Pancreas (tissue), 10 donors: Measurements from ENCODE around the gene HINFP. TPM values are rescaled to one million over a fixed set of nuclear protein-coding genes. Genes with fewer than 3 reads are reported as not detected.

ENCODE experiments used
- ATAC-seq, 4 donors: fragments of 200-7000 bp; cut with Tn5 transposase; one replicate each; pipeline versions ENCODE4 v1.8.0 to v1.9.1; 2020; ENCODE audit warnings: mild to moderate bottlenecking in 4 of 4, moderate library complexity in 4 of 4
- DNase-seq, 6 donors: peaks; one replicate each; pipeline ENCODE4 v3.0.0-alpha.2; 2020
- FAIRE-seq: peaks from 2 replicates; lab custom pipeline; 2012; peaks lifted over from hg19 to GRCh38; lab: Jason Lieb, UNC
- H3K27ac ChIP-seq, 4 donors: fragments of 200-600 bp; sonication (generic); 1 replicate in 3 of 4; 2 replicates in 1 of 4; pipeline versions ENCODE4 v1.5.0 to v1.8.0; 2020
- H3K27me3 ChIP-seq, 4 donors: fragments of 200-600 bp; one replicate each; pipeline ENCODE4 v1.8.0; 2021
- H3K36me3 ChIP-seq, 3 donors: fragments of 200-600 bp; sonication (generic) in 1 of 3; one replicate each; pipeline versions ENCODE4 v1.5.0 to v1.8.0; 2020 to 2021
- H3K4me1 ChIP-seq, 3 donors: fragments of 200-600 bp; one replicate each; pipeline ENCODE4 v1.8.0; 2021
- H3K4me3 ChIP-seq, 4 donors: fragments of 200-600 bp; sonication (generic) in 2 of 4; one replicate each; pipeline versions ENCODE4 v1.5.0 to v1.8.0; 2020 to 2021
- H3K9me3 ChIP-seq, 4 donors: fragments of 200-600 bp; one replicate each; pipeline ENCODE4 v1.8.0; 2021
- WGBS, 2 donors: extraction: QIAGEN DNeasy Blood & Tissue Kit; methylation state at CpG; one replicate each; pipeline ENCODE4 v1.1.7; 2013; 5-methylcytosine and 5-hydroxymethylcytosine counted together
- intact Hi-C, 3 donors: fragments of 100-400 bp; cut with DNase I; formaldehyde crosslinking; loops; one replicate each; pipeline versions ENCODE4 v1.11.1 to v1.14.2; 2022
- polyA plus RNA-seq, 2 donors: library from polyadenylated mRNA; stranded (reverse); fragments of 200-250 nt; gene quantifications; one replicate each; pipeline ENCODE4 v1.2.3, GENCODE V29; 2013
- total RNA-seq, 6 donors: library from RNA; stranded (reverse); fragmentation: NEBNext Ultra II Directional in 4 of 6; extraction: Animal tissue kit (Norgen Biotek cat#: 25700) in 4 of 6; gene quantifications; one replicate each; pipeline versions ENCODE4 v1.2.1 to v1.2.4, GENCODE V29; 2021 to 2023
- TF ChIP-seq, protein P1 (sequence below), 4 donors: fragments of 200-600 bp; sonication (generic) in 3 of 4; IDR thresholded peaks; one replicate each; pipeline versions ENCODE4 v1.5.0 to v1.8.0; 2021; ENCODE audit warnings: antibody characterized with exemption in 4 of 4
- donor health status: healthy with polysubstance abuse.
- donor health status: DM: no; HTN: no; CAD: no; lungs with moderate emphysema.
- donor health status: DM: no; HTN: no; CAD: no.
- donor health status: control.
- donor health status: control.
- donor health status: Bipolar disorder and iron deficiency.
- donor health status: DM: yes; HTN: yes; CAD: no.
- donor health status: DM: no; HTN: no; CAD: no.
- donor health status: DM: no; HTN: no; CAD: no.
- donor health status: DM: yes; HTN: yes; CAD: no.

The HINFP gene
- total and polyA plus RNA-seq, 8 donors, result 8.6 to 21.3 (median 13.3) TPM

DNA sequence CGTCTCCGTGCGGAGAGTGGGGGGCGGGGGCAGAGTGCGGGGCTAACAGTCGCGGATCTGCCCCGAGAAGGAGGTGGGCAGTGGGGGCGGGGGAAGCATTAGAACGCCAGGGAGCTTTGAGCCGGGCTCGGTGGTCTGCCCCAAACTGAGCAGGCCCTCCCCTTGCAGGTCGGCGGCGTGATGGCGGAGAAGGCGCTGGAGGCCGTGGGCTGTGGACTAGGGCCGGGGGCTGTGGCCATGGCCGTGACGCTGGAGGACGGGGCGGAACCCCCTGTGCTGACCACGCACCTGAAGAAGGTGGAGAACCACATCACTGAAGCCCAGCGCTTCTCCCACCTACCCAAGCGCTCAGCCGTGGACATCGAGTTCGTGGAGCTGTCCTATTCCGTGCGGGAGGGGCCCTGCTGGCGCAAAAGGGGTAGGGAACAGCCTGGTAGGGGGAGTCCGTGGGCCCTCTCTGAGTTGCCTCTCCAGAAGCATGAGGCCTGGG lies 28.5 kb downstream of the HINFP start:
- Histone ChIP-seq H3K9me3 (no peaks in the 10 kb centered on the region), H3K4me1 (no peaks in the 10 kb centered on the region), H3K4me3 (peak overlapping the region in 3 of 4 donors; percentile 38 to 65 (median 48)), H3K27me3 (peaks cover 0 to 3% (median 0%) of the 10 kb centered on the region in 4 donors), H3K36me3 (no peaks in the 10 kb centered on the region), H3K27ac (no peak overlapping the region)
- TF ChIP-seq, protein P1, sequence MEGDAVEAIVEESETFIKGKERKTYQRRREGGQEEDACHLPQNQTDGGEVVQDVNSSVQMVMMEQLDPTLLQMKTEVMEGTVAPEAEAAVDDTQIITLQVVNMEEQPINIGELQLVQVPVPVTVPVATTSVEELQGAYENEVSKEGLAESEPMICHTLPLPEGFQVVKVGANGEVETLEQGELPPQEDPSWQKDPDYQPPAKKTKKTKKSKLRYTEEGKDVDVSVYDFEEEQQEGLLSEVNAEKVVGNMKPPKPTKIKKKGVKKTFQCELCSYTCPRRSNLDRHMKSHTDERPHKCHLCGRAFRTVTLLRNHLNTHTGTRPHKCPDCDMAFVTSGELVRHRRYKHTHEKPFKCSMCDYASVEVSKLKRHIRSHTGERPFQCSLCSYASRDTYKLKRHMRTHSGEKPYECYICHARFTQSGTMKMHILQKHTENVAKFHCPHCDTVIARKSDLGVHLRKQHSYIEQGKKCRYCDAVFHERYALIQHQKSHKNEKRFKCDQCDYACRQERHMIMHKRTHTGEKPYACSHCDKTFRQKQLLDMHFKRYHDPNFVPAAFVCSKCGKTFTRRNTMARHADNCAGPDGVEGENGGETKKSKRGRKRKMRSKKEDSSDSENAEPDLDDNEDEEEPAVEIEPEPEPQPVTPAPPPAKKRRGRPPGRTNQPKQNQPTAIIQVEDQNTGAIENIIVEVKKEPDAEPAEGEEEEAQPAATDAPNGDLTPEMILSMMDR (IDR thresholded peaks at IDR 0.05), result no peak
- ATAC-seq, result no peak
- WGBS, 2 donors, result 39 to 42% methylated on average over 30 to 33 of the region's 33 CpGs
- DNase-seq, result peak in 1 of 6 donors; percentile 64
- FAIRE-seq, result no peak
- intact Hi-C loops, result no loop called here

DNA sequence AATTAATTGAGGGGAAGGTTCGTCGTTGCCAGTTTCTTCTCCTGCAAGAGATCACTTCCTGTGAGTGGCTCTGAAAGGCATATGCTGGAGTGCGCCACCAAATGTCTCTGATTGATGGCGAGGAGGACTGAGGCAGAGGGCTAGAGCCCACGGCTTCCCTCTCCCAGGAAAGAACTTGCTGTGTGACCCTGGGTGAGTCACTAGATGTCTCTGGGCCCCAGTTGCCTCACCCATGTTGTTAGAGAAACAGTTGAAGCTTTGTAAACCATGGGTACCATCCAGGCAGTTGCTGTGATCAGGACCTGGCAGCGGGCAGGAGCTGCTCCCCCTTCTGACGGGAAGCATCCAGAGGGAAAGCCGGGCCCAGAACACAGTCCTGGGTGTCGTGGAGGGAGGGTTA lies 30.7 kb downstream of the HINFP start:
- TF ChIP-seq, protein P1 (IDR thresholded peaks at IDR 0.05), result no peak

DNA sequence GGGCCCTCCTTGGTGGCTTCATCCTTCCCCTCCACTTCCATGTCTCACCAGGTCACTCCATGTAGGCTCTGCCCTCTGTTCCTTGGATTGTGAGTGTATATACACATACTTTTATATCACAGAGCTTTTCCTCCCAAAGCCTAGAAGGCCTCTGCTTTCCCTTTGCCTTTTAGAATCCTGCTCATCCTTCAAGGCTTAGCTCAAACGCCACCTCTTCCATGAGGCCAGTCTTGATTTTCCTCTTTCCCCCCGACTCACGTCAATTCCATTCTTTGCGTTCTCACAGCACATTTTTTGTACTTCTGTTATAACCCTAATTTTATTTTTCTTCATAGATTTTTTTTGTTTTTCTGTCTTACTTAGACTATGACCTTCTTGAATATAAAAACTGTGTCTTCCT lies 31.2 kb downstream of the HINFP start:
- peaks cover 0 to 3% (median 0%) of the 10 kb centered on the region in 4 donors for H3K27me3 ChIP-seq
- no peak for ATAC-seq
- H3K9me3 ChIP-seq, result no peaks in the 10 kb centered on the region
- 72 to 91% methylated on average over 4 of the region's 4 CpGs for WGBS, 2 donors
- H3K27ac ChIP-seq, result no peak overlapping the region
- no peaks in the 10 kb centered on the region for H3K4me1 ChIP-seq
- H3K4me3 ChIP-seq, result no peak overlapping the region
- FAIRE-seq, result no peak
- DNase-seq, result no peak
- TF ChIP-seq, protein P1 (IDR thresholded peaks at IDR 0.05), result no peak
- H3K36me3 ChIP-seq, result no peaks in the 10 kb centered on the region
- intact Hi-C loops, result no loop called here

More for the DNA sequence above, 30.7 kb downstream of the HINFP start:
- Histone ChIP-seq H3K36me3 (no peaks in the 10 kb centered on the region), H3K27me3 (peaks cover 0 to 3% (median 0%) of the 10 kb centered on the region in 4 donors), H3K9me3 (no peaks in the 10 kb centered on the region), H3K4me3 (no peak overlapping the region), H3K4me1 (no peaks in the 10 kb centered on the region), H3K27ac (no peak overlapping the region)
- no peak for FAIRE-seq
- no peak for DNase-seq
- intact Hi-C loops, result no loop called here
- no peak for ATAC-seq
- whole genome bisulfite sequencing, 2 donors, result 81 to 82% methylated on average over 9 of the region's 9 CpGs

DNA sequence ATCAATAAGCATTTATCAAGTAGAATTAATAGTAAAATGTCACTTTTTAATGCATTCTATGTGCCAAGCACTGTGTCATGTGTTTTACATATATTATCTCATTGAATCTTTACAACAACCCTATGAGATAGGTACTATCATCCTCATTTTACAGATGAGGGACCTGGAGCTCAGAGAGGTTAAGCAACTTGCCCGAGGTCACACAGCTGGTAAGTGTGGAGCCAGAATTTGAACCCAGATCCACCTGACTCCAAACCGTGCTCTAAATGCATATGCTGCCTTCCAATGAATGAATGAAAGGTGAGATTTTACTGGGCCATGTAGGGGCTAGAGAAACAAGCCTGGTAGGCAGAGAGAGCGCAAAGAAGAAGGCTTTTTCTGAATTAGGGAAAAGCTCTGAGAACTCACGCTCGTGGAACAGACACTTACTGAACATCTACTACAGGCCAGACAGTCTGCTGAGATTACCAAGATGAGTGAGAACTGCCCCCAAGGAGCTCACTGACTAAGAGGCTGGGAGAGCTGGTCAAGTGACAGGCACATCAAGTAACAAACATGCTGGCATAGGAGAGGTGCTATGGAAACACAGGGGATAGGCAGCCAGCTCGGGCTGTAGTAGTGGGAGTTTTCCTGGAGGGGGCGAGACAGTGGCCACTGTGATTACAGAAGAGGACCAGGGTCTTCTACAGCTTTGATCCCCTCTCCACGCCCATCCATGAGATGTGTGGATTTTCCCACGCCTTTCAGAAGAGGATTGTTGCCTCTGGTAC lies 31.9 kb downstream of the HINFP start:
- H3K9me3 ChIP-seq, result no peaks in the 10 kb centered on the region
- DNase-seq (no peak), ATAC-seq (no peak), FAIRE-seq (no peak)
- peaks cover 0 to 3% (median 0%) of the 10 kb centered on the region in 4 donors for H3K27me3 ChIP-seq
- no peak overlapping the region for H3K4me3 ChIP-seq
- no peaks in the 10 kb centered on the region for H3K36me3 ChIP-seq
- H3K27ac ChIP-seq, result no peak overlapping the region
- WGBS, 2 donors, result 75 to 76% methylated on average over 9 of the region's 9 CpGs
- H3K4me1 ChIP-seq, result no peaks in the 10 kb centered on the region
- TF ChIP-seq, protein P1 (IDR thresholded peaks at IDR 0.05), result no peak
- intact Hi-C loops, result no loop called here

DNA sequence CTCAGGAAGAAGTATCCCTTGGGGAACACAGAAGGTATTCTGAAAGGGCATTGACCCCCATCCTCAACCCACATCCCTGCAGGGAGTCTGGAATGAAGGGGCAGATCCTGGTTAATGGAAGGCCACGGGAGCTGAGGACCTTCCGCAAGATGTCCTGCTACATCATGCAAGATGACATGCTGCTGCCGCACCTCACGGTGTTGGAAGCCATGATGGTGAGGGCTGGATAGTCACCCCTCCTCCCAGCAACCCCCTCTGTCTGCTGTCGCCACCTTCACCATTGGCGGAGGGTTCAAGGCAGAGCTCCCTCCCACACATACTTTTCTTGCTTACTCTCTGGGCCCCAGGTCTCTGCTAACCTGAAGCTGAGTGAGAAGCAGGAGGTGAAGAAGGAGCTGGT lies 32.8 kb downstream of the HINFP start:
- Histone ChIP-seq H3K36me3 (no peaks in the 10 kb centered on the region), H3K4me3 (no peak overlapping the region), H3K27me3 (peaks cover 0 to 3% (median 0%) of the 10 kb centered on the region in 4 donors), H3K4me1 (no peaks in the 10 kb centered on the region), H3K9me3 (no peaks in the 10 kb centered on the region), H3K27ac (no peak overlapping the region)
- 84 to 86% methylated on average over 6 of the region's 6 CpGs for WGBS, 2 donors
- intact Hi-C loops, result no loop called here
- DNase-seq (no peak), ATAC-seq (no peak), FAIRE-seq (no peak)
- TF ChIP-seq, protein P1 (IDR thresholded peaks at IDR 0.05), result no peak
